ENCODE results near the gene ALPL. TPM values are rescaled to one million over a fixed set of nuclear protein-coding genes. Genes with fewer than 3 reads are reported as not detected.

ALPL gene
- total and polyA plus RNA-seq, 4 donors: 3.3 to 93.1 (median 40.7) TPM

GRCh38 chr1:21575351-21575942, 66.2 kb downstream of the ALPL start (continued):
- TF ChIP-seq HNF4A (conservative IDR thresholded peaks at IDR 0.05): no peak
- no peak for TF ChIP-seq JUND (IDR thresholded peaks at IDR 0.05)
- TF ChIP-seq ATF3 (IDR thresholded peaks at IDR 0.05): no peak

GRCh38 chr1:21576031-21576797, 67.0 kb downstream of the ALPL start:
- 94% methylated on average over 7 of the region's 7 CpGs for WGBS
- DNase-seq (ENCODE audit: low spot score): no peak
- H3K27ac ChIP-seq (ENCODE audit: low read depth in 1 of 2, low read length in 2 of 2): no peak overlapping the region

More at GRCh38 chr1:21576031-21576797, 67.0 kb downstream of the ALPL start:
- Histone ChIP-seq H3K4me3 (ENCODE audit: low read depth in 1 of 3, low read length in 3 of 3) (no peak overlapping the region), H3K36me3 (ENCODE audit: control insufficient read depth in 4 of 4, insufficient read depth in 3 of 4, low read depth in 1 of 4, low read length in 3 of 4) (no peaks in the 10 kb centered on the region), H3K27me3 (ENCODE audit: control insufficient read depth in 4 of 4, insufficient read depth in 4 of 4, low read length in 3 of 4) (no peaks in the 10 kb centered on the region), H3K9ac (ENCODE audit: low read depth in 1 of 2, low read length in 2 of 2) (no peak overlapping the region), H3K4me1 (ENCODE audit: control insufficient read depth in 4 of 4, insufficient read depth in 4 of 4, low read length in 3 of 4) (peaks cover 0 to 3% (median 0%) of the 10 kb centered on the region in 4 donors), H3K9me3 (ENCODE audit: control insufficient read depth in 4 of 4, low read length in 3 of 4) (no peaks in the 10 kb centered on the region)
- no peak for TF ChIP-seq REST (IDR thresholded peaks at IDR 0.05)
- TF ChIP-seq CTCF (IDR thresholded peaks at IDR 0.05; ENCODE audit: low read depth, low read length, missing input control): no peak
- TF ChIP-seq YY1 (IDR thresholded peaks at IDR 0.05): no peak
- TF ChIP-seq HNF4G (IDR thresholded peaks at IDR 0.05): no peak
- TF ChIP-seq ATF3 (IDR thresholded peaks at IDR 0.05): no peak
- no peak for TF ChIP-seq EGR1 (IDR thresholded peaks at IDR 0.05; ENCODE audit: low read depth in 2 of 2)
- no peak for TF ChIP-seq TAF1 (conservative IDR thresholded peaks at IDR 0.05)
- TF ChIP-seq GABPA (IDR thresholded peaks at IDR 0.05 in 1 of 2, conservative IDR thresholded peaks at IDR 0.05 in 1 of 2): no peak

Measured in liver (tissue), 9 donors.